Fibroblast of skin of right quadriceps (primary cell): ENCODE data around the gene ADSS2.
"Not testable (repeated sequence)": the region's sequence is repeated elsewhere in the genome, so short reads cannot be mapped to it uniquely, and the experiment has no call there.

Experiments
- DNase-seq: peaks from one replicate; pipeline ENCODE4 v3.0.0-alpha.2; 2013

The ADSS2 gene

DNA sequence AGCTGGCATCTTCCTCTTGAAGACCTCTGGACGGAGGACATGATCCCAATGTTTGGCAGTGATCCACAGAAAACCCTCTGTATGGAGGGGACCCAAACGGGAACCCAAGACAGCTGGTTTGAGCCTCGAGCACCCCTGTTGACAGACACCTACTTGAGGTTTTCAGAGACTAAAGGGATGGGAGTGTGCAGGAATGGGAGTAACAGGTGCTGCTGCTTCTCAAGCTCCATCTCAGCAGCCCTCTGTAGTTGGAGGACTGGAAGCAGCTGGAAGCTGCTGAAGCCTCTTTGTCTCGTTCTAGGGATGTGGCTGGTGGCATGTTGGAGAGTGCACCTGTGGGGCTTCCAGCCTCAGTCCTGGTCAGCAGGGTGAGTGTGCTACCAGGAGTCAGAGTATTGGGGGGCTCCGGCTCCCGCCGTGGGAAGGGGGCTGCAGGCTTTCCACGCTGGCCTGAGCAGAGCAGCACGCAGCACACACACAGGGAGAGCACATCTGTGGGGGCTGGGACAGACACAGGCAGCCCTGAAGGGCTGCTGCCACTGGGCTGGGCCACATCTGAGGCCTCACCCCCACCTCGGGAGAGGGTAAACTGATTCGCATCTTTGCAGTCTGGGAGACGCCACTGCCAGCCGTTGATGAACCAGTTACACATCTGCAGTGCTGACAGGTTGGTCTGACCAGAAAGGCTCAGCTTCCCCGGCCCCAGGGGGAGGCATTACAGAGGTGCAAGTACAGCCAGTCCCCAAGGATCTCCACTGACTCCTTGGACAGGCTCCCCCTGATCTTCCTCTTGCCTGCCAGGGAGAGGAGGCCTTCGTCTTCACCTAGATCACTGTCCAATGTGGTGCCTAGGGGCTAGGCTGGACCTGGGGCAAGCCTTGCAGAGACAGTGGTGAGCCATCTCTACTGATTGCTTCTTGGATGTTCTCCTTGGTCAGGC lies 56.6 kb downstream of the ADSS2 start:
- no peak for DNase-seq

DNA sequence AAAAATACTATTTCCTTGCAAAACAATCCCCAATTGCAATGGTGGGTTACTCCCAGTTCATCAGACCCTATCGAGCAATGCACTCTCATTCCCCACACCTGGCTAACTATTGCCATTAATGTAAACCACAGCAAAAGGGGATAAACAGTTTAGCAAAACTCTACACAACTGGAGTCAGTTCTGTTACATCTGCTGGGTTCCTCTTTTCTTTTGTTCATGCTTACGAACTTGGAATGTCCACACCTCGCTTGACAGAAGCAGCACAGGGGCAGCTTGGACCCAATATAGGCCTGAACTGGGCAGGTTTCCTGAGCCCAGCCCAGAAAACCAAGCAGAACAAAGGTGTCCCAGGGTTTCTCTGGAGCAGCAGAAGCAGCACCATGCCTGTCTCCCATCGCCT lies 57.4 kb downstream of the ADSS2 start:
- DNase-seq, result no peak

DNA sequence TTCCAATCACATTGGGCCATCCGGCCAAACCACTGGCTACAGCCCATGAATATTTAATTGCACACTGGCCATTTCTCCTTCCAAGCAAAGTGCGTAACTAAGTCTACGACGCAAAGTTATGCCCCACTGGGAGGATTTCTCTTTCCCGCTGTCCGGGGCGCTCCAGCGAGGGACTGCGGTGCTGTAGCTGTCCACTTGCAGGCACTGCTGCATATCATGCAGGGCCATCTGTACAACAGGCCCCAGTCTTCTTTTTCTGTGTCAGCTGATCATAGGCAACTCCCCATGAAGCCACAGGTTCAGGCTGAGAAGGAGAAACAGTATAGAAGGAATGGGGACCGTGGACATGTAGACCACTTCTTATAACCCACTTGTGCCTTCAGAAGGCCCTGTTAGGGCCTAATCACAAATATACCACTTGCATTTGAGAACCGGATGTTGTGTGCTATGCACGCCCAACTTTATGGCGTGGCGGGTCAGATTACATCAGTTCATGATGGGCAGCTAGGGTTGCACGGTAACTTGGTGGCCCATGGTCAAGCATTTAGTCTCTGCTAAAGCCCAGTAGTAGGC lies 58.0 kb downstream of the ADSS2 start:
- DNase-seq, result no peak

DNA sequence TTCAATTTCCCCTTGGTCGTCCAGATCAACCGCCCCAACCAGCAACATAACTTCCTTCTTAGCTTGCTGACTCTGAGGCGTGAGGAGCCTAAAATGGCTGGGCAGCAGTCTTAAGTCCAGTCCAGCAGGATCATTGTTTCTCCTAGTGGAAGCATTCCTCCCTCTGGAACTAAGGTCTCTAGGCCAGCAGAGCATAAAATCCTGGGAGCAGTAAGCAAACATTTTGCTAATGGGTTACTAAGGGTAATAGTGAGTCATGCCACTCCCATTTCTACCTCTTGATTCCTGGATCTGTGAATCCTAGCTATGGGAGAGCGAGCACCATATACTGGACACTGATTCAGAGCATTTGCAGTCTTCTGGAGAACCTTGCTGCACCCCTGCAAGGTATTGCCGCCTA lies 59.9 kb downstream of the ADSS2 start:
- peak; percentile 10 for DNase-seq

DNA sequence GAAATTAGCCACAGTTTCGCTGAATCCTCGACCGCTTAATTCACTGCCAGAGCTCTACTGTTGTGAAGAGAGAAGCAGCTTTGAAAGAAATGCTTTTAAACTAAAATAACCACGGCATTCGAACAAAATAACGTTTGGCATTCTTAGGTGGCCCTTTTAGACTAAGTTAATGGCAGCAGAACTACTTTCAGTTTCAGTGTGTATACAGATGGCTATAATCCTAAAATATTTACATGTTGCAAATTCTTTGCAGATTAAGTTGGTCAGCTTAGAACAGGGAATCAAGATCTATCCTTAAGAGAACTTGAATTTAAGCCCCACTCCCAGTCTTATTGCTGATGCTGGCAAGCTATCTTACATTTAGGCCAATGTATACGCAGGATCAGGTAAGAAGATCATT lies 62.7 kb downstream of the ADSS2 start:
- DNase-seq, result no peak

DNA sequence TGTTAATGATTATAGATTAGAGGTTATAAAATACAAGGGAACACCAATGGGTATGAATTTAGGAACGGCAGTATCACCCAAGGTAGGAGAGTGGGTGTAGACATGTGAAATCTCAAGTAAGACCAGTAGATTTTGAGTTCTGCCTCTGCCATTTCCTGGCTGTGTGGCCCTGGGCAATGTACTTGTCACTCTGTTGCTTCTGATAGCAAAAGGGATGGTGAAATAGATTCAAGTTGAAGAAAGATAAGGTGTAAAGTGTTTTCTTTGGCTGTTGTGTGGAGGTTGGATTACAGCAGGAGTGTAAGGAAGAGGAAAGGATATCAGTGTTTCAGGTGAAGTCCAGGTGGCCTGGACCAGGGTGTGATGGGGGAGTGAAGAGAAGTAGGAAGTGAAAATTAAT lies 64.3 kb downstream of the ADSS2 start:
- DNase-seq, result no peak

DNA sequence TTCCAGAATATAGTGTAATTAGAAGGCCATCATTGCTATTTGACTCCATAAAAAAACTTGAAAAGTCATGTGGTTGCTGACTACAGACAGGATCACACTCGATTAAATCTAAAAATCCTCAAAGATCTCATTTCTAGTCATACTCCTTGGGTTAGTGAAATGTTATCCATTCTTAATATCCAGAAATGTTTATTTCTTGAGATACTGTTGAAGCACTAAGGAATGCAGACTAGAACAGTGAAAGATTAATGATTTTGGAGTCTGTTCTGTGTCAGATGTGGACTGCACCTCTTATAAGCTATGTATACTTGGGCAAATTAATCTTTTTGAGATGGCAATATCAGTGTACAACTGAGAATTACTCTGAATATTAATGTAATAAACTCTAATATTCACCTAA lies 65.1 kb downstream of the ADSS2 start:
- no peak for DNase-seq

DNA sequence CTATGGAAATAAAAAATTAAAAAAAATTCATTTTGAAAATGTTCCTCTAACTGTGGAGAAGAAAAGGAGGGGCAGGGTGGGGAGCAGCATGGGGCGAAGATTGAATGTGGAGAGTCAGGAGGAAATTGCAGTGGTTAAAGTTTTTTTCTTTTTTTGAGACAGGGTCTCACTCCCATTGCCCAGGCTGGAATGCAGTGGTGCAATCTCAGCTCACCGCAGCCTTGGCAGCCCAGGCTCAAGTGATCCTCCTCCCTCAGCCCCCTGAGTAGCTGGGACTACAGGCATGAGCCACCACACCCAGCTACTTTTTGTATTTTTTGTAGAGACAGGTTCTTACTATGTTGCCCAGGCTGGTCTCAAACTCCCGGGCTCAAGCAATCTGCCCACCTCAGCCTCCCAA lies 67.6 kb downstream of the ADSS2 start:
- peak; percentile 9 for DNase-seq

DNA sequence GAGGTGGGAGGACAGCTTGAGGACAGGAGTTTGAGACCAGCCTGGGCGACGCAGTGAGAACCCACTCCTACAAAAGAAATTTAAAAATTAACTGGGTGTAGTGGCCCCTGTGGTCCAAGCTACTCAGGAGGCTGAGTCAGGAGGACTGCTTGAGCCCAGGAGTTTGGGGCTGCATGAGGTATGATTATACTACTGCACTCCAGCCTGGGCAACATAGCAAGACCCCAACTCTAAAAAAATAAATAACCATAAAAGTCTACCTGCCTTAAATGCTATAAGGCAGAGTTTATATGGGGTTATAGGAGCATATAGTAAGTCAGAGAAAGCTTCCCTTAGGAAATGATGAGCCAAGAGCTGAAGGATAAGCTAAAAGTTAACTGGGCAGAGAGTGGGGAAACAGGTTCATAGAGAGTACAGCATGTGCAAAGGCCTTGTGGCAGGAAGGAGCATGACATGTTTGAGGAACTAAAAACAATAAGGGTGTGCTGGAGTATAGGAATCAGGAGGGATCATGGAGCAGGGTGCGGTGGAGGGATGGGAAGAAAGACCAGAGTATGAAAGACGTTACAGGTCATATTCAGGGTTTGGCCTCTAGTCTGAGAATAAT lies 68.3 kb downstream of the ADSS2 start:
- DNase-seq, result no peak

DNA sequence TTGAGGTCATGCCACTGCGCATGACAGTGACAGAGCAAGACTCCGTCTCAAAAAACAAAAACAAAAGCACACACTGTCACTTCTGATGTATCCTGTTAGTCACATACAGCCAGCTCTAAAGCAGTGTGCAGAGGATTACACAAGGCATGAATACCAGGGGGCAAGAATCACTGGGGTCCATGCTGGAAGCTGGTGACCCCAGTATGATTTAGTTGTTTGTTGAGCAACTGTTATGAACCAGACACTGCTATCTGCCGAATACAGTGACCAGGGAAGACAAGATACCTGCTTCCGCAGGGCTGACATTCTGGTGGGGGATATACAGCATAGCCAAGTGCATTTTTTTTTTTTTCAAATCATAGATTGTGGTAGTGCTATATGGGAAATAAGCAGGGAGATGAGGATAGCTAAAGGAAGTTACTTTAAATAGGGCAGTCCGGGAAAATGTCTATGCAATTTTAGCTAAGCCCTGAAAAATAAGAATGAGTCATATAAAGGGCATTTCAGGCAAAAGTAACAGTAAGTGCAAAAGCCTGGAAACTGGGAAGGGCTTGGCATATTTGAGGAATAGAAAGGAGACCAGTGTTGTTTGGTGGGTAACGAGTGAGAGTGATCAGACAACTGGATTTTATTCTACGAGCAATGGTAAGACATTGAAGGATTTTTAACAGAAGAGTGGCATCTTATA lies 69.7 kb downstream of the ADSS2 start:
- peak; percentile 82 for DNase-seq

DNA sequence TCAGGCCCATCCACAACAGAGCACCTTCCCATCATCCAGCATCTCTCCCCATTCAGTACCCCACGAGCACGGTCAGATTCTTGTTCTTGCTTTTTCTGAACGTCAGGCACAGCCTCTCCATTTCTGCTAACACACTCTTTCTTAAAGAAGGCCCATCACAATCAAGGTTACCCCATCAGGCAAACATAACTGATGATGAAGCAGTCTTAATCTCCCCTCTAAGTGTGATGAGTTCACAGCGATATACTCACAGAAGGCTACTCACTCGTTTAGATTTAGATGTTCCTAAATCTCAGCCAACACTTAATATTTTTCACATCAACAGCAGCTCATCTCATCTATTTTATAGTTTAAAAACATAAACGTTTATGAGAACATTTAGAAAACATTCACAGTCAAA lies 75.6 kb downstream of the ADSS2 start:
- DNase-seq, result no peak

DNA sequence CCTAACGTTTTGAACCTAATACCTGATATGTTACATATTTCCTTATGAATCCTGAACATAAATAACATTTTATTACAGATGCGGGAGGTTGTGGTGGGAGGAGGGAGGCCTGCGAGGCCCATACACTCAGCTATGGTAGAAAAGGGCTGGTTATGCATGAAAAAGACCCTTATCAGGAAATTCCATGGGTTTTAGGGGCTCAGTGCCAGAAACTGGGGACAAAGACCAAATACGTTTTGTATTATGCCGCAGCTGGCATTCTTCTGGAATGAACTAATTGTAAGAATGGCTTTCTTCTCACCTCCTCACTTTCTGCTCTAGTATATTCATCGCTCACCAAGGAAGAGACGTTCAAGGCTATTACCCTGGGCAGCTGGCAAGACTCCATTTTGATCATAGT lies 76.7 kb downstream of the ADSS2 start:
- no peak for DNase-seq

DNA sequence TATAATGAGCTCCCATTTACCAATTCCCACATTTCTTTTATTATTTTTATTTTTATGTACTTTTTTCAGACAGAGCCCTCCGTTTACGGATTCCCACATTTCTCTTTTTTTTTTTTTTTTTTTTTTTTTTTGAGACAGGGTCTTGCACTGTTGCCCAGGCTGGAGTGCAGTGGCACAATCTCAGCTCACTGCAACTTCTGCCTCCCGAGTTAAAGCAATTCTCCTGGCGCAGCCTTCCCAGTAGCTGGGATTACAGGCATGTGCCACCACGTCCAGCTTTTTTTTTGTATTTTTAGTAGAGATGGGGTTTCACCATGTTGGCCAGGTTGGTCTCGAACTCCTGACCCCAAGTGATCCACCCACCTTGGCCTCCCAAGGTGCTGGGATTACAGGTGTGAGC lies 77.2 kb downstream of the ADSS2 start:
- not testable (repeated sequence) for DNase-seq

DNA sequence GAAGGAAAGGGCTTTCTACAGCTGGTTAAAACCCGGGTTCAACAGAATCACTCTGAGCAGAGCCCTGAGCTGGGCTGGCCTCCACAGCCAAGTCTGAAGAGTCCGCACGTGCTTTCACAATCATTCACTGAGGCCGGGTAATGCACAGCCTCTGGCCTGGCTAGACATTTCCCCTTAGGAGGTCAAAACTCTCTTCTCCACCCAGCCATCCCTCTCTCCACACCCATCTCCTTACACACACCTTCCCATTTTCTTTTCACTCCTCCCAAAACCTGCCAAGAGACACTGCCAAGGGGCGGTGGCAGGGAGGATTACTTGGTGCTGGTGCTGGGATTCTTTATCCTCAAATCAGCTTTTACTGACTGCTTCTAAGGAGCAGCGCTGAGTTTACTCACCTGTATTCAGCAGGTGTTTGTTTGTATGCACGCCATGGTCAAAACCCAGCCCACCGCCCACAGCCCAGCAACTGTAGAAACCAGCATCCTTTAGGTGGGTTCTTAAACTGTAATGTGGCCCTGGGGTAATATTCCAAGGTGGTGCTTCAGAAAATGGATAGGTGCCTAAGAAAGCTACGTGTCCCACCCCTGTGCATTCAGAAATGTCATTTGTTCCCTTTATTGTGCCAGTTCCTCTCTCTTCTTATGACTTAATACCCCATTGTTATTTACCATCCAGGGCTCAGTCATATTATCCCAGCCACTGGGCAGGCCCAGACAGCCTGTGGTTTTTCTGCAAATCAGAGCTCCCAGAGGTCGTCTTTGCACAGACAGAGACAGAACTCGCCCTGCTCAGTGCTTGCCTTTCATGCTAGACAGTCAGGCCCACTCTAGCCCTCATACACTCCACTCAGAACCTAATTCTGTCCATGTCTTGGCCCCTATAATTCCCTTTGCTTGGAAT lies 80.2 kb downstream of the ADSS2 start:
- no peak for DNase-seq

DNA sequence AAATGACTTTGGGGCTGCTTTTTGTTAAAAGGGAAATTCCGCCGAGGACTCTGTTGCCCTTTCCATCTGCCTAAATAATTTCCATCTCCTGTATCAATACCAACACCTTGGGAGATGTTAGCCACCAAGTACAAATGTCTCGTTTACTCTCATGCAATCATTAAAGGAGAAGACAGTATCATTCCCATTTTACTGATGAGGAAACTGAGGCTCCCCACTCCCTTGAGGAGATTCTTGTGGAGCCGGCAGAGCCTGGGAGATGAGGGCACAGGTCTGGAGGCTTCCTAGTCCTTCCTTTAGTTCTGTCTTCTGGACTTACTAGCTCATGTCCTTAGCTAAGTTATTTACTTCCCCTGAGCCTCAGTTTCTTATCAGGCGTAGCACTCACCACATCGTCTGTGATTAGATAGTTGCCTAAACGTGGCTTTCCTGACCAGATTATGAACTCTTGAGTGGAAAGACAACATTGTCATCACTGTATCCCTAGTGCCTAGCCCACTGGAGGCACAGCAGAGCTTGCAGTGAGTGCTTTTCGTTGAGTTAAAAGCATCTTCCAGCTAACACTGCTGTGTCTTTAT lies 81.6 kb downstream of the ADSS2 start:
- no peak for DNase-seq

DNA sequence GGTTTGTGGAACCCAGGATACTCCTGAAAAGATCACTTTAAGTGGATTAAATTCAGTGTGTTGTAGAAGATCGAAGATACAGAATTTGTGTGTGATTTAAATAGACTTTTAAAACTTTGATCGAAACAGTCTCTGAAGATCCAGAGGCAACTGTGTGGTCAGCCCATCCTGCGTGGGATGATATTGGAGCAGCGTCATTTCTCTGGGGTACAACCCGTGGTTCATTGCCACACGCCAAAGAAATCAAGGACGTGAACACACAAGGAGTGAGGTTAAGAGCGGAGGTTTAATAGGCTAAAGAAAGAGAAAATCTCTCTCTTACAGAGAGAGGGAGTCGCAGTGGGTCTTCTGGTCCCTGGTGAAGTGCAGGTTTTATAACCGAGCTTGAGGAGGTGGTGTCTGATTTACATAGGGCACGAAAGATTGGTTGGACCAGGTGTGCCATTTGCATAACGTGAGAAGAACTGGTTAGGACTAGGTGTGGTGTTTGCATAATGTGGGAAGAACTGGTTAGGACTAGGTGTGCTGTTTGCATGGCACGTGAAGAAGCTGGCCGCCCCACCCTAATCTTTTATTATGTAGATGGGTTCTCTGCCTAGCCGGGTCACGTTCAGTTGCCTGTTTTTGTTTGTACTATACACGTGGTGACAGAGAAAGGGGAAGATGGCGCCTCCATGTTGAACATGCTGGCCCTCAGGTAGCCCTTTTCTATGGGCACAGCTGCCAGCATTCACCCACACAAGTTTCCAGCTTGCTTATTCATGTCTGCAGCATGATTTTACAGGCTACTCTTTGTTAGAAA lies 82.3 kb downstream of the ADSS2 start:
- DNase-seq, result no peak

DNA sequence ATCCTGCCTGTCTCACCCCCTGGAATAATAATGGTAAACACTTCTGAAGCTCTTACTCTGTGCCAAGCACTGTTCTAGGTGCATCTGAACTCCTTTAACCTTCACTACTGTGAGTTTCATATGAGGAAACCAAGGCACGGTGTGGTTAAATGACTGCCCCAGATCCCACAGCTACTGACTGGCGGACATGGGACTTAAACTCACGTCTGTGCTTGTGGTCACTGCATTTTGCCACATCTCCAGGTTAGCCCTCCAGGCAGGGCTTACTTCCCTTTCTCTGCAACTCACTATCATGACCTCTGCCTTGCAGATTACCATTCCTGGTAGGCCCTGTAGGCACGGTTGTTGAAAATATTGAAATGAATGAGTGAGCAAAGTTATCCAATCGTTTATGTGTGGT lies 83.4 kb downstream of the ADSS2 start:
- DNase-seq, result no peak

DNA sequence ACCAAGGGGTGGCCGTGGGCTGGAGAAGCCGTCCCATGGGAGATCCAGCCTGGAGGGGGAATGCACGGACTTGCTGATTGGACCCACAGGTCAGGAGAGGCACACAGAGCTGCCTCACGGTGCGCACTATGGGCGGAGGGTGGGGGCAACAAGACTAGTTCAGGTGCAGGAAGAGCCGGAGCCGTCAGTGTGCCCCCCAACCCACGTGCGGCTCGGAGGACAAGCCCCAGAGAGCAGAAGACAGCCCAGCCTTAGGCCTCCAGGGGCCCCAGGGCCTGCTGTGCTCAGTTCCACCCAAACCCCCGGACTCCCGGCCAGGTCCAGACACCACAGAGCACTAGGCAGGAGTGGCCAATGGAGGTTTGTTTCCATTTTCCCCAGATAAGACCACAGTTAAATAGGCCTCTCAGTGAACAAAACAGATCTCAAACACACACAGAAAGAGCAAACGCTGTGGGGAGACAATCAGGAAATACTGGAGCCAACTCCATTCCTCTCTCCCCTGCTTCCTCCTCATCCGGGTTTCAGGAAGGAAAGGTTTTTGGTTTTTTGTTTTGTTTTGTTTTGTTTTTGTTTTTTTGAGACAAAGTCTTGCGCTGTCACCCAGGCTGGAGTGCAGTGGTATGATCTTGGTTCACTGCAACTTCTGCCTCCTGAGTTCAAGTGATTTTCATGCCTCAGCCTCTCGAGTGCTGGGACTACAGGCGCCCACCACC lies 84.2 kb downstream of the ADSS2 start:
- DNase-seq, result no peak

DNA sequence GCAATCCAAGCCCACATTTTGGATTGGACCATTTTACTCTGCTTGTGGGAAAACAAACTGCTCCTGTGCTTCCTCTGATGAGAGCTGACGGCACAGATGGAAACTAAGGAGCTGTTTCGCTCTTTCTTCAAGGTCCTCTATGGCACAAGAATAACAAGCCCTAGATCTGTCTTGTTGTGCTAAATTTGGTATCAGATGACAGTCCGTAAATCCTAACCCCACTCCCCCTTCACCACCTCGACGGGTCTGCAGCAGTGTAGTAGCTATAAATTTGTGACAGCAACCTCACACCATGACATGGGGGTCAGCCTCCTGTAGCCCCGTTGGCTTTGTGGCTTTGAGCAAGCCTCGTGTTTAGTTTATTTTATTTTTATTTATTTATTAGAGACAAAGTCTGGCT lies 85.9 kb downstream of the ADSS2 start:
- no peak for DNase-seq

DNA sequence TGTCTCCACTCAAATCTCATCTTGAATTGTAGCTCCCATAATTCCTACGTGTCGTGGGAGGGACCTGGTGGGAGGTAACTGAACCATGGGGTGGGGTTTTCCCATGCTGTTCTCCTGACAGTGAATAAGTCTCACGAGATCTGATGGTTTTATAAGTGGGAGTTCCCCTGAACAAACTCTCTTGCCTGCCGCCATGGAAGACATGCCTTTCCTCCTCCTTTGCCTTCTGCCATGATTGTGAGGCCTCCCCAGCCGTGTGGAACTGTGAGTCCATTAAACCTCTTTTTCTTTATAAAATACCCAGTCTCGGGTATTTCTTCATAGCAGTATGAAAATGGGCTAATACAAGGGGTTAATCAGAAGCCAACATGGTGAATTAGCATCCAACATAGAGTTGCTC lies 86.4 kb downstream of the ADSS2 start:
- DNase-seq, result not testable (repeated sequence)

DNA sequence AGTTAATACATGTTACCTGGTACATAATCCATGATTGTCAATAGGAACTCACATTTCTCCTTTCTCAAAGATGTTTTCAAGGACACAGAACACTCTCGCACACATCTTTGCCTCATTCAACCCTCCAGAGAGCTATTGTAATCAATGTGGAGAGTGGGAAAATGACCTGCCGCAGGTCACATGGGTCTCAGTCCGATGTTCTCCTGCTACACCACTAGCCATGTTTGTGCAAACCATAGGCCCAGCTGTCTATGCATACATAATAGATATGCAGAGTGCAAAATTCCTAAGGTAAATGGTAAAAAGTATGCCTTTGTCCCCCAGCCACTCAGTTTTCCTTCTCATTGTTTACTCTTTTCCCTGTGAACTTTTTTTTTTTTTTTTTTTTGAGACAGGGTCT lies 89.2 kb downstream of the ADSS2 start:
- DNase-seq, result no peak
